GM12892 (cell line): ENCODE data around the gene CLEC2A.

Experiments used
- POLR2A ChIP-seq: IDR thresholded peaks from 2 replicates; pipeline ENCODE4 v1.6.1; 2011; ENCODE audit warnings: low read depth, low read length, control low read depth
- POLR2AphosphoS5 ChIP-seq: IDR thresholded peaks from 2 replicates; pipeline ENCODE4 v1.6.1; 2011; ENCODE audit warnings: low read depth, low read length, control low read depth

- TF ChIP-seq POLR2AphosphoS5 (no peak), POLR2A (no peak)
These were observed 61.8 kb downstream of the CLEC2A start for GRCh38 chr12:9870286-9870866.
